Stomach (tissue), 4 donors: ENCODE data around the gene DAB1.

Experiments
- CTCF ChIP-seq, 7 experiments: fragments of 450-650 bp in 4 of 7; fragments of 200-600 bp in 3 of 7; sonication (generic) in 3 of 7; IDR thresholded peaks; one replicate each; pipeline ENCODE4 v1.5.1; 2016 to 2019; ENCODE audit warnings: antibody characterized with exemption in 7 of 7, control low read depth in 2 of 7, mild to moderate bottlenecking in 1 of 7
- EP300 ChIP-seq: sonication (generic); formaldehyde crosslinking; IDR thresholded peaks from one replicate; pipeline ENCODE4 v1.6.1; 2017; ENCODE audit warnings: antibody characterized with exemption
- POLR2A ChIP-seq, 4 donors: fragments of 450-650 bp; IDR thresholded peaks; one replicate each; pipeline ENCODE4 v1.6.1; 2016; ENCODE audit warnings: antibody characterized with exemption in 4 of 4, control low read depth in 2 of 4, mild to moderate bottlenecking in 1 of 4, moderate library complexity in 1 of 4
- POLR2AphosphoS5 ChIP-seq, 3 donors: sonication (generic); formaldehyde crosslinking; IDR thresholded peaks; one replicate each; pipeline ENCODE4 v1.6.1; 2016; ENCODE audit warnings: antibody characterized with exemption in 3 of 3

GRCh38 chr1:57210881-57211280, 213.0 kb downstream of the DAB1 start:
- no peak for TF ChIP-seq POLR2A (IDR thresholded peaks at IDR 0.05)
- no peak for TF ChIP-seq CTCF (IDR thresholded peaks at IDR 0.05)
- no peak for TF ChIP-seq POLR2AphosphoS5 (IDR thresholded peaks at IDR 0.05)
- no peak for TF ChIP-seq EP300
